BE2C (cell line): ENCODE results near the gene NRK.
"Not testable (repeated sequence)": the region's sequence is repeated elsewhere in the genome, so short reads cannot be mapped to it uniquely, and the experiment has no call there.

Experiments used
- DNase-seq: peaks from one replicate; pipeline ENCODE4 v3.0.0-alpha.2; 2020
- H3K27me3 ChIP-seq: fragments of 250-450 bp; sonication (Bioruptor Pico); 2 replicates; pipeline ENCODE4 v1.5.1; 2020; ENCODE audit warnings: mild to moderate bottlenecking
- H3K36me3 ChIP-seq: fragments of 250-450 bp; sonication (Bioruptor Pico); 2 replicates; pipeline ENCODE4 v1.5.1; 2020; ENCODE audit warnings: mild to moderate bottlenecking
- H3K4me1 ChIP-seq: fragments of 250-450 bp; sonication (Bioruptor Pico); 2 replicates; pipeline ENCODE4 v1.5.1; 2020
- H3K4me3 ChIP-seq: 2 replicates; pipeline ENCODE4 v1.5.1; 2011; ENCODE audit warnings: low read depth, low read length
- H3K9me3 ChIP-seq: fragments of 250-450 bp; sonication (Bioruptor Pico); 2 replicates; pipeline ENCODE4 v1.5.1; 2020
- CTCF ChIP-seq: IDR thresholded peaks from 2 replicates; pipeline ENCODE4 v1.5.1; 2012; ENCODE audit warnings: mild to moderate bottlenecking, low read depth, low read length

NRK gene

GRCh38 chrX:105845631-105846030, 23.3 kb downstream of the NRK start:
- H3K9me3 ChIP-seq = no peaks in the 10 kb centered on the region
- no peaks in the 10 kb centered on the region for H3K4me1 ChIP-seq
- no peak for TF ChIP-seq CTCF
- no peak for DNase-seq
- no peaks in the 10 kb centered on the region for H3K27me3 ChIP-seq
- no peaks in the 10 kb centered on the region for H3K36me3 ChIP-seq
- H3K4me3 ChIP-seq = no peak overlapping the region

GRCh38 chrX:105850100-105850499, 27.8 kb downstream of the NRK start:
- not testable (repeated sequence) for H3K4me1 ChIP-seq, H3K27me3 ChIP-seq

GRCh38 chrX:105865709-105866108, 43.4 kb downstream of the NRK start:
- no peak for TF ChIP-seq CTCF
- DNase-seq = no peak
- no peaks in the 10 kb centered on the region for H3K36me3 ChIP-seq
- no peaks in the 10 kb centered on the region for H3K27me3 ChIP-seq
- no peak overlapping the region for H3K4me3 ChIP-seq
- H3K4me1 ChIP-seq = no peaks in the 10 kb centered on the region
- H3K9me3 ChIP-seq = no peaks in the 10 kb centered on the region

More at GRCh38 chrX:105850100-105850499, 27.8 kb downstream of the NRK start:
- H3K36me3 ChIP-seq, H3K4me3 ChIP-seq, DNase-seq, H3K9me3 ChIP-seq: not testable (repeated sequence)

GRCh38 chrX:105869701-105870100, 47.4 kb downstream of the NRK start:
- H3K4me1 ChIP-seq = no peaks in the 10 kb centered on the region
- no peaks in the 10 kb centered on the region for H3K36me3 ChIP-seq
- TF ChIP-seq CTCF = no peak
- H3K4me3 ChIP-seq = no peak overlapping the region
- DNase-seq = no peak
- no peaks in the 10 kb centered on the region for H3K27me3 ChIP-seq
- H3K9me3 ChIP-seq = no peaks in the 10 kb centered on the region

GRCh38 chrX:105870445-105870844, 48.1 kb downstream of the NRK start:
- Histone ChIP-seq H3K4me1 (no peaks in the 10 kb centered on the region), H3K9me3 (no peaks in the 10 kb centered on the region), H3K27me3 (no peaks in the 10 kb centered on the region), H3K4me3 (no peak overlapping the region), H3K36me3 (no peaks in the 10 kb centered on the region)
- DNase-seq = no peak
- no peak for TF ChIP-seq CTCF

- no peak for DNase-seq
- no peak for TF ChIP-seq CTCF
These were observed 50.6 kb downstream of the NRK start for GRCh38 chrX:105872941-105873340.

GRCh38 chrX:105874790-105875189, 52.5 kb downstream of the NRK start:
- H3K4me3 ChIP-seq = no peak overlapping the region
- no peaks in the 10 kb centered on the region for H3K27me3 ChIP-seq
- TF ChIP-seq CTCF = no peak
- no peaks in the 10 kb centered on the region for H3K9me3 ChIP-seq
- no peaks in the 10 kb centered on the region for H3K36me3 ChIP-seq
- no peaks in the 10 kb centered on the region for H3K4me1 ChIP-seq
- DNase-seq = no peak

More at GRCh38 chrX:105872941-105873340, 50.6 kb downstream of the NRK start:
- H3K27me3 ChIP-seq = no peaks in the 10 kb centered on the region
- H3K36me3 ChIP-seq = no peaks in the 10 kb centered on the region
- H3K4me1 ChIP-seq = no peaks in the 10 kb centered on the region
- no peaks in the 10 kb centered on the region for H3K9me3 ChIP-seq
- no peak overlapping the region for H3K4me3 ChIP-seq
